Measurements from ENCODE around the gene ARHGAP28. TPM values are rescaled to one million over a fixed set of nuclear protein-coding genes. Genes with fewer than 3 reads are reported as not detected.

ARHGAP28 gene
- total and polyA plus RNA-seq, 2 of the 13 experiments (the other 11 are each of a cell fraction or from before 2014, with no cell fraction given): not detected

DNA sequence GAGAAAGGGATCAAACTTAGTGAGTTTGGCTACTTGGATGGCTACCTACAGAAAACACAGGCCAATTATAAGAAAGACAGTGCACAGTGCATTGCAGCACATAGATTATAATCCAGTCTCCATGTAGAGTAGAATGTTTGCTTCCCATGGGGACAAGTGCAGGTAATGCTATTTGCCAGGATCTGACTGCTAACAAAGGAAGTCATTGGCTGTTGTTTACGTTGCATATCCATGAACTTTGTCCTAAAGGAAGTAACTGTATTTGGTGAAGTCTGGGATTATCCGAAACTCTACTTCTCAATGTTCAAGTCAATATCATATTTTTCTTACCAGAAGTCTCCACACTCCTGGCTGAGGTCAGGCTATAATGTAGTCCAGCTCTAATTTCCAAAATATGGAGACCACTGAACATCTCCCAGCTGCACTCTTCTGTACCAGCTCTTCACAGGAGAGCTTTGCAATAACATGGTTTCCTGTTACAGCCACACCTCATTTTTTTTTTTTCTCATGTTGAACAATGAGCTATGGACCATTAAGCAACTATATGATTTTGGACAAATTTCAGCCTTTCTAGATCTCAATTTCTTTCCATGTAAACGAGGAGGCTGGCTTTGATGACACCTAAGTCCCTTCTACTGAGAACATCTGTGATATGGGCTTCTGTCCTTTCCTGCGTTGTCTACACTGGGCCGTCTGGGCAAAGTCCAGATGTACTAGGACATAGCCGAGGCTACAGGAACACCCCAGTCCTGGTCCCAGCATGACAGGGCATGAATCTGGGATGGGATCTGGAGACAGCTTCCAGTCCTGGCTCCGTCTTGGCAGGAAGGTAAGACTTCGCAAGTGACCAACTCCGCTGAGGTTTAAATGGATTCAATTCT, 233.3 kb downstream of the ARHGAP28 start (continued):
- TF ChIP-seq, protein P1, sequence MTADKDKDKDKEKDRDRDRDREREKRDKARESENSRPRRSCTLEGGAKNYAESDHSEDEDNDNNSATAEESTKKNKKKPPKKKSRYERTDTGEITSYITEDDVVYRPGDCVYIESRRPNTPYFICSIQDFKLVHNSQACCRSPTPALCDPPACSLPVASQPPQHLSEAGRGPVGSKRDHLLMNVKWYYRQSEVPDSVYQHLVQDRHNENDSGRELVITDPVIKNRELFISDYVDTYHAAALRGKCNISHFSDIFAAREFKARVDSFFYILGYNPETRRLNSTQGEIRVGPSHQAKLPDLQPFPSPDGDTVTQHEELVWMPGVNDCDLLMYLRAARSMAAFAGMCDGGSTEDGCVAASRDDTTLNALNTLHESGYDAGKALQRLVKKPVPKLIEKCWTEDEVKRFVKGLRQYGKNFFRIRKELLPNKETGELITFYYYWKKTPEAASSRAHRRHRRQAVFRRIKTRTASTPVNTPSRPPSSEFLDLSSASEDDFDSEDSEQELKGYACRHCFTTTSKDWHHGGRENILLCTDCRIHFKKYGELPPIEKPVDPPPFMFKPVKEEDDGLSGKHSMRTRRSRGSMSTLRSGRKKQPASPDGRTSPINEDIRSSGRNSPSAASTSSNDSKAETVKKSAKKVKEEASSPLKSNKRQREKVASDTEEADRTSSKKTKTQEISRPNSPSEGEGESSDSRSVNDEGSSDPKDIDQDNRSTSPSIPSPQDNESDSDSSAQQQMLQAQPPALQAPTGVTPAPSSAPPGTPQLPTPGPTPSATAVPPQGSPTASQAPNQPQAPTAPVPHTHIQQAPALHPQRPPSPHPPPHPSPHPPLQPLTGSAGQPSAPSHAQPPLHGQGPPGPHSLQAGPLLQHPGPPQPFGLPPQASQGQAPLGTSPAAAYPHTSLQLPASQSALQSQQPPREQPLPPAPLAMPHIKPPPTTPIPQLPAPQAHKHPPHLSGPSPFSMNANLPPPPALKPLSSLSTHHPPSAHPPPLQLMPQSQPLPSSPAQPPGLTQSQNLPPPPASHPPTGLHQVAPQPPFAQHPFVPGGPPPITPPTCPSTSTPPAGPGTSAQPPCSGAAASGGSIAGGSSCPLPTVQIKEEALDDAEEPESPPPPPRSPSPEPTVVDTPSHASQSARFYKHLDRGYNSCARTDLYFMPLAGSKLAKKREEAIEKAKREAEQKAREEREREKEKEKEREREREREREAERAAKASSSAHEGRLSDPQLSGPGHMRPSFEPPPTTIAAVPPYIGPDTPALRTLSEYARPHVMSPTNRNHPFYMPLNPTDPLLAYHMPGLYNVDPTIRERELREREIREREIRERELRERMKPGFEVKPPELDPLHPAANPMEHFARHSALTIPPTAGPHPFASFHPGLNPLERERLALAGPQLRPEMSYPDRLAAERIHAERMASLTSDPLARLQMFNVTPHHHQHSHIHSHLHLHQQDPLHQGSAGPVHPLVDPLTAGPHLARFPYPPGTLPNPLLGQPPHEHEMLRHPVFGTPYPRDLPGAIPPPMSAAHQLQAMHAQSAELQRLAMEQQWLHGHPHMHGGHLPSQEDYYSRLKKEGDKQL (CRISPR knock-in tag; IDR thresholded peaks at IDR 0.05; ENCODE audit: low read depth): no peak
- TF ChIP-seq NFE2L2 (IDR thresholded peaks at IDR 0.05; ENCODE audit: low read length): no peak
- TF ChIP-seq, protein P2, sequence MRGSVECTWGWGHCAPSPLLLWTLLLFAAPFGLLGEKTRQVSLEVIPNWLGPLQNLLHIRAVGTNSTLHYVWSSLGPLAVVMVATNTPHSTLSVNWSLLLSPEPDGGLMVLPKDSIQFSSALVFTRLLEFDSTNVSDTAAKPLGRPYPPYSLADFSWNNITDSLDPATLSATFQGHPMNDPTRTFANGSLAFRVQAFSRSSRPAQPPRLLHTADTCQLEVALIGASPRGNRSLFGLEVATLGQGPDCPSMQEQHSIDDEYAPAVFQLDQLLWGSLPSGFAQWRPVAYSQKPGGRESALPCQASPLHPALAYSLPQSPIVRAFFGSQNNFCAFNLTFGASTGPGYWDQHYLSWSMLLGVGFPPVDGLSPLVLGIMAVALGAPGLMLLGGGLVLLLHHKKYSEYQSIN (CRISPR knock-in tag; IDR thresholded peaks at IDR 0.05; ENCODE audit: borderline replicate concordance): no peak
- TF ChIP-seq ZNF557 (CRISPR knock-in tag; IDR thresholded peaks at IDR 0.05): no peak
- no peak for TF ChIP-seq ZNF317 (CRISPR knock-in tag; IDR thresholded peaks at IDR 0.05)
- no peak for TF ChIP-seq NFE2L1 (CRISPR knock-in tag; IDR thresholded peaks at IDR 0.05; ENCODE audit: borderline replicate concordance)
- no peak for TF ChIP-seq FOXA1 (IDR thresholded peaks at IDR 0.05)
- peak; percentile 62 for TF ChIP-seq FOXA1 (CRISPR knock-in tag; IDR thresholded peaks at IDR 0.05)
- no peak for TF ChIP-seq ARNTL (CRISPR knock-in tag; IDR thresholded peaks at IDR 0.05)
- no peak for TF ChIP-seq PAF1 (CRISPR knock-in tag; IDR thresholded peaks at IDR 0.05)
- TF ChIP-seq UBTF (CRISPR knock-in tag; IDR thresholded peaks at IDR 0.05): no peak
- peak; percentile 37; the same call in 1 of the 2 replicates for TF ChIP-seq HNF4G (IDR thresholded peaks at IDR 0.05; ENCODE audit: borderline replicate concordance, low read depth, low read length)
- no peak for TF ChIP-seq HNF4G (CRISPR knock-in tag; IDR thresholded peaks at IDR 0.05; ENCODE audit: borderline replicate concordance, low read depth)
- peak; percentile 44; the same call in 1 of the 2 replicates for TF ChIP-seq FOXP4 (CRISPR knock-in tag; IDR thresholded peaks at IDR 0.05)
- no peak for TF ChIP-seq STAT5B (CRISPR knock-in tag; IDR thresholded peaks at IDR 0.05)
- TF ChIP-seq ATF1 (CRISPR knock-in tag; IDR thresholded peaks at IDR 0.05): 0 out of 2 replicates have a peak, but pooled peaks have one; percentile 8

Measured in HepG2 (cell line).